T-helper 17 cell (primary cell): ENCODE data around the gene ALCAM. TPM values are rescaled to one million over a fixed set of nuclear protein-coding genes. Genes with fewer than 3 reads are reported as not detected.
A peak's percentile ranks its signal among the peaks of the same experiment; 100 is the strongest.

Experiments
- ATAC-seq: fragments of 150-1000 bp; cut with Tn5 transposase; 2 replicates; pipeline ENCODE4 v1.10.0; 2021; ENCODE audit warnings: mild to moderate bottlenecking, moderate library complexity
- DNase-seq, 3 donors: peaks; one replicate each; pipeline versions ENCODE4 v3.0.0 to v3.0.0-alpha.2; 2020 to 2021
- H3K9me3 ChIP-seq: one replicate; pipeline ENCODE4 v1.7.0; 2013; ENCODE audit warnings: low read length, mild to moderate bottlenecking; ENCODE audit not compliant: control insufficient read depth, poor library complexity, severe bottlenecking
- H3K27ac Mint-ChIP-seq: one replicate; pipeline ENCODE4 v1.8.0; 2022; ENCODE audit warnings: mild to moderate bottlenecking, moderate library complexity, mixed read lengths
- H3K27me3 Mint-ChIP-seq: one replicate; pipeline ENCODE4 v1.8.0; 2022; ENCODE audit warnings: mixed read lengths
- H3K36me3 Mint-ChIP-seq: one replicate; pipeline ENCODE4 v1.8.0; 2022; ENCODE audit warnings: low read depth, mixed read lengths
- H3K4me1 Mint-ChIP-seq: one replicate; pipeline ENCODE4 v1.8.0; 2022; ENCODE audit warnings: mild to moderate bottlenecking, mixed read lengths
- H3K4me3 Mint-ChIP-seq: one replicate; pipeline ENCODE4 v1.8.0; 2022; ENCODE audit warnings: mild to moderate bottlenecking, moderate library complexity, mixed read lengths
- total RNA-seq, 4 donors: library from RNA in 2 of 4; stranded (reverse) in 2 of 4; gene quantifications; one replicate each; pipeline ENCODE4 v1.2.3 and lab custom pipeline; 2022 to 2026

The ALCAM gene
- total RNA-seq, 2 donors from 2014 or later: 8.4 TPM

- Mint-ChIP-seq H3K27me3 (no peaks in the 10 kb centered on the region), H3K27ac (no peak overlapping the region), H3K36me3 (no peaks in the 10 kb centered on the region), H3K4me1 (no peaks in the 10 kb centered on the region), H3K4me3 (no peak overlapping the region)
- H3K9me3 ChIP-seq: no peaks in the 10 kb centered on the region
- no peak for DNase-seq
- ATAC-seq: no peak
Measured at GRCh38 chr3:105503191-105503593, 136.5 kb downstream of the ALCAM start.

GRCh38 chr3:105504440-105504951 is 137.8 kb downstream of the ALCAM start:
- Mint-ChIP-seq H3K36me3 (no peaks in the 10 kb centered on the region), H3K4me3 (no peak overlapping the region), H3K27ac (no peak overlapping the region), H3K4me1 (no peaks in the 10 kb centered on the region), H3K27me3 (no peaks in the 10 kb centered on the region)
- ATAC-seq (no peak), DNase-seq (no peak)
- no peaks in the 10 kb centered on the region for H3K9me3 ChIP-seq

GRCh38 chr3:105505170-105505569 is 138.5 kb downstream of the ALCAM start:
- no peak for DNase-seq
- no peaks in the 10 kb centered on the region for H3K9me3 ChIP-seq
- Mint-ChIP-seq H3K27me3 (no peaks in the 10 kb centered on the region), H3K27ac (no peak overlapping the region), H3K4me1 (no peaks in the 10 kb centered on the region), H3K36me3 (peaks cover 2% of the 10 kb centered on the region), H3K4me3 (no peak overlapping the region)
- no peak for ATAC-seq

DNA sequence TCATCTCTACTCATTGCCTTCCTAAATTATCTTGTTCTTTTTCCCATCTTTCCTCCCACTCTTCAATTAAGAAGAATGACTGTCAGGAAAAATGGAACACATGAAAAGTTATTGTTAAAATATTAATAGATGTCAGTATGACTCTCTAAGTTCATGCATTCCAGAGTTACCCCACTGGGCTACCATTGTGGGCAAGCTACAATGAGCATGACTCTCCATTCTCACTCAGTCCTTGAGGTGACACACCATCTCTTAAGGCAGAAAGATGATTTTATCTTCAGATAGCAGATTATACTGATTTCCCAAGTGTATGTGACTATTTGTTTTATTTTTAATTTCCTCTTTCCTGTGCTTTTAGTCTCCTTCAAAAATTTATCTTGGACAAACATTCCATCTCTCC is 144.3 kb downstream of the ALCAM start:
- Mint-ChIP-seq H3K27ac (no peak overlapping the region), H3K4me3 (no peak overlapping the region), H3K27me3 (no peaks in the 10 kb centered on the region), H3K36me3 (peaks cover 2% of the 10 kb centered on the region), H3K4me1 (no peaks in the 10 kb centered on the region)
- no peaks in the 10 kb centered on the region for H3K9me3 ChIP-seq
- ATAC-seq (no peak), DNase-seq (no peak)

- Mint-ChIP-seq H3K4me1 (no peaks in the 10 kb centered on the region), H3K4me3 (no peak overlapping the region), H3K27me3 (no peaks in the 10 kb centered on the region), H3K36me3 (peaks cover 2% of the 10 kb centered on the region), H3K27ac (no peak overlapping the region)
- ATAC-seq (no peak), DNase-seq (no peak)
- H3K9me3 ChIP-seq: no peaks in the 10 kb centered on the region
Measured at GRCh38 chr3:105512061-105512460, 145.4 kb downstream of the ALCAM start.

DNA sequence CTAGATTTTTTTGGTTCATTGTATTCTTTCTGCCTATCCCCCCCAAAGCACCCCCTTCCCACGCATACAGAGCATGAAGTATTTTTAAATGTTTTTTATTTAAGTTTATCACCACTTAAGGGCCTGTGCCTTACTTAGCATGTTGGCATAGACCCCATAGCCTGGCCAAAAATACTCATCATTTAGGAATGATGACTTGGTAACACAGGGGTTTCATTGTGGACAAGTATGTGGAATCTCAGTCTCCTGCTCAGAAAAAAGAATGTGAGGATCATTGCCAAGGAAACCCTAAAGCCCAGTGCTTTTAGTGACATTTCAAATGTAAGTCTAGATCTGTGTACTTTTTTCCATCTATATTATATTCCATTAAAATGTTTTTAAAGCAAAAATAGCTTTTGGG is 146.3 kb downstream of the ALCAM start:
- Mint-ChIP-seq H3K4me3 (no peak overlapping the region), H3K27ac (no peak overlapping the region), H3K4me1 (no peaks in the 10 kb centered on the region), H3K27me3 (no peaks in the 10 kb centered on the region), H3K36me3 (peaks cover 2% of the 10 kb centered on the region)
- DNase-seq (no peak), ATAC-seq (no peak)
- H3K9me3 ChIP-seq: no peaks in the 10 kb centered on the region

GRCh38 chr3:105513886-105514285 is 147.2 kb downstream of the ALCAM start:
- H3K36me3 Mint-ChIP-seq: peaks cover 2% of the 10 kb centered on the region
- H3K4me1 Mint-ChIP-seq: peaks cover 3% of the 10 kb centered on the region
- ATAC-seq (no peak), DNase-seq (no peak)
- no peaks in the 10 kb centered on the region for H3K9me3 ChIP-seq
- H3K27me3 Mint-ChIP-seq: no peaks in the 10 kb centered on the region
- H3K4me3 Mint-ChIP-seq: no peak overlapping the region
- H3K27ac Mint-ChIP-seq: no peak overlapping the region

GRCh38 chr3:105515372-105515771 is 148.7 kb downstream of the ALCAM start:
- no peak overlapping the region for H3K4me3 Mint-ChIP-seq
- ATAC-seq (no peak), DNase-seq (no peak)
- H3K36me3 Mint-ChIP-seq: no peaks in the 10 kb centered on the region
- H3K9me3 ChIP-seq: no peaks in the 10 kb centered on the region
- no peaks in the 10 kb centered on the region for H3K27me3 Mint-ChIP-seq
- peaks cover 4% of the 10 kb centered on the region for H3K4me1 Mint-ChIP-seq
- H3K27ac Mint-ChIP-seq: no peak overlapping the region

DNA sequence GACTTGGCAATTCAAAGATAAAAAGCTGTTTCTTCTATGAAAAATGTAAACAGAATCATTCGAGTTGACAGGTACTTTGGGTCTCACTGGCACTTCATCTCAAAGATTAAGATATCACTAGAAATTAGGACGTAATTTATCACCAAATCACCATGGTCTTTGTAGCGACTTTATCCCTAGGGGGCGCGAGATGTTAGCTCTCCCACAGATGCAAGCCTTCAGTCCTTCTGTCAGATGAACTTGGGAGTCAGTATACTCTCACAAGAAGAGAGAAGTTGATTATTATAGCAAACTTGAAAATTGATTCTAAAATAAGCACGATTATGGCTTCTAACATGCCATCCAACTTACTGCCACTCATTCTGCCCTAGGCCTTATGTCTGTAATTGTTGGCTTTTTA is 150.3 kb downstream of the ALCAM start:
- Mint-ChIP-seq H3K36me3 (no peaks in the 10 kb centered on the region), H3K4me3 (no peak overlapping the region), H3K27me3 (no peaks in the 10 kb centered on the region), H3K4me1 (peaks cover 4% of the 10 kb centered on the region), H3K27ac (no peak overlapping the region)
- ATAC-seq (no peak), DNase-seq (no peak)
- no peaks in the 10 kb centered on the region for H3K9me3 ChIP-seq

DNA sequence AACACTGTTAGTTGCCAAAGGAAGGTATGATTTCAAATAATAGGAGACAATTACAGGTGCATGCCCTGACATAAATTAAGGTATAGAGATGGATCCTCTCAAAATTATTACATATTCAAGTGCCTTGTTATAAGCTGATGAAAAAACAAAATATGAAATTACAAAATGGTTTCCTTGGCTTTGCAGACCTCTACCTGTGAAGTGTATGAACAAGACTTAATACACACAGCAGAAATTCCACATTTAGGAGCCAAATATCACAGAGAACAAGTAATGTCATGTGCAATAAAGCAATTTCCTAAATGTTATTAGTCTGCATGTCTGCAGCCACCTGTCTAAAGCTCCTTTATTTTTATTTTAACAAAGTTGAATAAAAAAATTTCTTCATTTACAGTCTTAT is 151.5 kb downstream of the ALCAM start:
- ATAC-seq (no peak), DNase-seq (no peak)
- H3K36me3 Mint-ChIP-seq: no peaks in the 10 kb centered on the region
- H3K27me3 Mint-ChIP-seq: no peaks in the 10 kb centered on the region
- H3K9me3 ChIP-seq: no peaks in the 10 kb centered on the region
- no peak overlapping the region for H3K4me3 Mint-ChIP-seq
- H3K4me1 Mint-ChIP-seq: peaks cover 4% of the 10 kb centered on the region
- H3K27ac Mint-ChIP-seq: no peak overlapping the region

GRCh38 chr3:105518806-105519418 is 152.2 kb downstream of the ALCAM start:
- Mint-ChIP-seq H3K27ac (no peak overlapping the region), H3K27me3 (no peaks in the 10 kb centered on the region), H3K36me3 (no peaks in the 10 kb centered on the region), H3K4me1 (peaks cover 4% of the 10 kb centered on the region), H3K4me3 (no peak overlapping the region)
- ATAC-seq (peak; percentile 74), DNase-seq (no peak)
- H3K9me3 ChIP-seq: no peaks in the 10 kb centered on the region

DNA sequence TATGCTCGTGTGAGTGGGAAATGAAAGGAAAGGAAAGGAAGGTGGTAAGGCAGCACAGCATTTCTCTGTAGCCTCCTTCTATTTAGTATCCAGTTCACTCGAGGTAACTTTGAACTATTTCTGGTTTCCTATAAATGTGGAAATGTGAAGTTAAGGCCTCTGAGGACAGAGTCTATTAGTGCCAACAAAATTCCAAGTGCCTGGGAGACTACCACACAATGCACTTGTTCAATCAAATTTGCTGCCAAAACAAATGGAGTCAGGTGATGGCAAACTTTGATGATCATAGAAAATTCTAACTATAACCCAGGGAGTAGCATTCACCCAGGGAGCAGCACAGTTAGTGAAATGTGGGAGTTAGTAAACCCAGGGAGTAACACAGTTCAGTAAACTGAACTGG is 155.1 kb downstream of the ALCAM start:
- no peak for DNase-seq
- no peaks in the 10 kb centered on the region for H3K27me3 Mint-ChIP-seq

GRCh38 chr3:105523501-105523900 is 156.8 kb downstream of the ALCAM start:
- Mint-ChIP-seq H3K4me3 (no peak overlapping the region), H3K27ac (no peak overlapping the region), H3K27me3 (no peaks in the 10 kb centered on the region), H3K36me3 (peaks cover 2% of the 10 kb centered on the region), H3K4me1 (peaks cover 6% of the 10 kb centered on the region)
- ATAC-seq (no peak), DNase-seq (no peak)
- H3K9me3 ChIP-seq: no peaks in the 10 kb centered on the region

More for the DNA sequence above, 155.1 kb downstream of the ALCAM start:
- no peaks in the 10 kb centered on the region for H3K9me3 ChIP-seq
- Mint-ChIP-seq H3K4me1 (peaks cover 4% of the 10 kb centered on the region), H3K4me3 (no peak overlapping the region), H3K36me3 (peaks cover 2% of the 10 kb centered on the region), H3K27ac (no peak overlapping the region)
- no peak for ATAC-seq

GRCh38 chr3:105525531-105525930 is 158.8 kb downstream of the ALCAM start:
- H3K9me3 ChIP-seq: no peaks in the 10 kb centered on the region
- H3K36me3 Mint-ChIP-seq: peaks cover 2% of the 10 kb centered on the region
- no peaks in the 10 kb centered on the region for H3K27me3 Mint-ChIP-seq
- DNase-seq (no peak), ATAC-seq (no peak)
- peaks cover 3% of the 10 kb centered on the region for H3K4me1 Mint-ChIP-seq
- H3K4me3 Mint-ChIP-seq: no peak overlapping the region
- H3K27ac Mint-ChIP-seq: no peak overlapping the region
